GM19324 (cell line): ENCODE measurements around the gene GRAMD2B.

Experiments used
- ATAC-seq: cut with Tn5 transposase; IDR thresholded peaks from one replicate; pipeline ENCODE4 v1.9.1; 2021; ENCODE audit warnings: mild to moderate bottlenecking, moderate library complexity; ENCODE audit not compliant: unreplicated experiment, low FRiP score

GRAMD2B gene

GRCh38 chr5:126527892-126528291 lies 104.7 kb downstream of the GRAMD2B start:
- no peak for ATAC-seq

GRCh38 chr5:126531543-126532120 lies 108.4 kb downstream of the GRAMD2B start:
- ATAC-seq = no peak

GRCh38 chr5:126534553-126534952 lies 111.3 kb downstream of the GRAMD2B start:
- no peak for ATAC-seq

- ATAC-seq = no peak
Observed at GRCh38 chr5:126535856-126536545, 112.8 kb downstream of the GRAMD2B start.

- no peak for ATAC-seq
Observed at GRCh38 chr5:126536874-126537273, 113.7 kb downstream of the GRAMD2B start.

GRCh38 chr5:126538579-126538978 lies 115.4 kb downstream of the GRAMD2B start:
- ATAC-seq = no peak

- no peak for ATAC-seq
Observed at GRCh38 chr5:126540631-126541030, 117.4 kb downstream of the GRAMD2B start.

- ATAC-seq = no peak
Observed at GRCh38 chr5:126542441-126542840, 119.2 kb downstream of the GRAMD2B start.

GRCh38 chr5:126543009-126543408 lies 119.8 kb downstream of the GRAMD2B start:
- ATAC-seq = no peak

- ATAC-seq = no peak
Observed at GRCh38 chr5:126543660-126544059, 120.5 kb downstream of the GRAMD2B start.
